ENCODE data around the gene STK17B. TPM values are rescaled to one million over a fixed set of nuclear protein-coding genes. Genes with fewer than 3 reads are reported as not detected.

The STK17B gene
- total RNA-seq, 1 donor from 2014 or later, result 89.3 TPM

DNA sequence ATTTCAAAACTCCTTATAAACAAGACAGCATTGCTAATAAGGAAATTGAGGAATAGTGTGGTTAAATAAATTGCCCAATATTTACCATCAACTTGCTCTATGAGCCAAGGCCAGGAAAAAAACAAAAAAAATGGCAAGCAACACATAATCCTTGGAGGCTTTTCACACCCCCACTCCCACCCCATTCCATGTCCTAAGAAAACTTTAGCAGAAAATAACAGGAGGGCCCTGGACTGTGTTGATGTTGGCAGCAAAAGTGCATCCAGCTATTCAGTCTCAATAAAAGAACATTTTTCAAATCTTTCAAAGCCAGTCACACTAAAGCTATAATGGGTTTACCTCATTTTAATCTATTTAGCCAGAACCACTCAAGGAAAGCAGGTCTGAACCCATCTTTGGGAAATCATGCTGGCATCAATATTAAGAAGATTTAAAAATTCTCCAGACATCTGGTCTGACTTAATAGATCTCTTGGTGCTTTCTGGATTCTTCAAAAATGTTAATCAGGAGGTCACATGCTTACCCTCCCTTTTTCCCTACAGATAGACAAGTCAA is 34.6 kb upstream of the STK17B start:
- Mint-ChIP-seq H3K4me3 (ENCODE audit: unreplicated experiment) (no peak overlapping the region), H3K9me3 (ENCODE audit: unreplicated experiment) (no peaks in the 10 kb centered on the region), H3K4me1 (ENCODE audit: unreplicated experiment) (peaks cover 6% of the 10 kb centered on the region), H3K27ac (ENCODE audit: unreplicated experiment) (peak overlapping the region; percentile 61), H3K36me3 (ENCODE audit: unreplicated experiment) (peaks cover 9% of the 10 kb centered on the region), H3K27me3 (ENCODE audit: unreplicated experiment) (no peaks in the 10 kb centered on the region)
- TF ChIP-seq, protein P1, sequence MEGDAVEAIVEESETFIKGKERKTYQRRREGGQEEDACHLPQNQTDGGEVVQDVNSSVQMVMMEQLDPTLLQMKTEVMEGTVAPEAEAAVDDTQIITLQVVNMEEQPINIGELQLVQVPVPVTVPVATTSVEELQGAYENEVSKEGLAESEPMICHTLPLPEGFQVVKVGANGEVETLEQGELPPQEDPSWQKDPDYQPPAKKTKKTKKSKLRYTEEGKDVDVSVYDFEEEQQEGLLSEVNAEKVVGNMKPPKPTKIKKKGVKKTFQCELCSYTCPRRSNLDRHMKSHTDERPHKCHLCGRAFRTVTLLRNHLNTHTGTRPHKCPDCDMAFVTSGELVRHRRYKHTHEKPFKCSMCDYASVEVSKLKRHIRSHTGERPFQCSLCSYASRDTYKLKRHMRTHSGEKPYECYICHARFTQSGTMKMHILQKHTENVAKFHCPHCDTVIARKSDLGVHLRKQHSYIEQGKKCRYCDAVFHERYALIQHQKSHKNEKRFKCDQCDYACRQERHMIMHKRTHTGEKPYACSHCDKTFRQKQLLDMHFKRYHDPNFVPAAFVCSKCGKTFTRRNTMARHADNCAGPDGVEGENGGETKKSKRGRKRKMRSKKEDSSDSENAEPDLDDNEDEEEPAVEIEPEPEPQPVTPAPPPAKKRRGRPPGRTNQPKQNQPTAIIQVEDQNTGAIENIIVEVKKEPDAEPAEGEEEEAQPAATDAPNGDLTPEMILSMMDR (IDR thresholded peaks at IDR 0.05), result no peak
- no peak for DNase-seq (ENCODE audit: extremely low spot score, unreplicated experiment)

DNA sequence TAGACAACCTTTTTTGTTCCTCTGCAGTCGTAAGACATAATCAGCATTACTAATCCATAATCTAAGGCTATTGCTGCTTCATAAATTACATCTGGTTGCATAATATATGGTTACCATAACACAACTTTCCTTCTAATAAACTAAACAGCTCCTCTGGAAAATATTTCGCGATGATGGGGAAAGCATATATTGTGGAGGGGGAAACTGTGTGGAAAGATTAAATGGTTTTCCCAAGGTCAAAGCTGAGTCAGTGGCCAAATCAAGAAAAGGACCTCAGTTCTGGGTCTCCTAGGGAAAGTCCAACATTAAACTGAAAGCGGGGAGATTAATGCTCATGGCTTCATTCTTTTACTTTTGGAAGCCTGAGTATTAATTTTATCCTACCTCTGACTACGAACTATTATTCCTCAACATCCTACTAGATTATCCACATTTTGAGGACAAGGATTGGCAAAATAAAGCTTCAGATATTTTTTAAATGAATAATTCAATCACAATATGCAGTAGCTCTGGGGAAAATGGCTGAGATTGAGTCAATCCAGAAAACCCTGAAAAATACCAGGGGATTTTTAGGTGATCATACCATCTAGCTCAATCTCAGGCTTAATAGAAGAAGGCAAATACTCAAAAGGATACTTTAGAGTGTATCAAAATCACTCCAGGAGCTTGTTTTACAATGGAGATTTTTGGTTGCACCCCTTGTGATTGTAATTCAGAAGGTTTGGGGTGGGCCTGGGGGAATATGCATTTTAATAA is 33.8 kb upstream of the STK17B start:
- TF ChIP-seq, protein P1 (IDR thresholded peaks at IDR 0.05), result no peak
- no peak overlapping the region for H3K4me3 Mint-ChIP-seq (ENCODE audit: unreplicated experiment)
- peaks cover 11% of the 10 kb centered on the region for H3K36me3 Mint-ChIP-seq (ENCODE audit: unreplicated experiment)
- H3K27me3 Mint-ChIP-seq (ENCODE audit: unreplicated experiment), result no peaks in the 10 kb centered on the region
- DNase-seq (ENCODE audit: extremely low spot score, unreplicated experiment), result no peak
- peaks cover 5% of the 10 kb centered on the region for H3K4me1 Mint-ChIP-seq (ENCODE audit: unreplicated experiment)
- H3K27ac Mint-ChIP-seq (ENCODE audit: unreplicated experiment), result peak overlapping the region; percentile 61
- no peaks in the 10 kb centered on the region for H3K9me3 Mint-ChIP-seq (ENCODE audit: unreplicated experiment)

- Mint-ChIP-seq H3K27ac (ENCODE audit: unreplicated experiment) (no peak overlapping the region), H3K27me3 (ENCODE audit: unreplicated experiment) (no peaks in the 10 kb centered on the region), H3K4me1 (ENCODE audit: unreplicated experiment) (no peaks in the 10 kb centered on the region), H3K9me3 (ENCODE audit: unreplicated experiment) (no peaks in the 10 kb centered on the region), H3K4me3 (ENCODE audit: unreplicated experiment) (no peak overlapping the region), H3K36me3 (ENCODE audit: unreplicated experiment) (peaks cover 12% of the 10 kb centered on the region)
- DNase-seq (ENCODE audit: extremely low spot score, unreplicated experiment), result no peak
- TF ChIP-seq, protein P1 (IDR thresholded peaks at IDR 0.05), result no peak
These were observed 30.0 kb upstream of the STK17B start for GRCh38 chr2:196201229-196202009.

DNA sequence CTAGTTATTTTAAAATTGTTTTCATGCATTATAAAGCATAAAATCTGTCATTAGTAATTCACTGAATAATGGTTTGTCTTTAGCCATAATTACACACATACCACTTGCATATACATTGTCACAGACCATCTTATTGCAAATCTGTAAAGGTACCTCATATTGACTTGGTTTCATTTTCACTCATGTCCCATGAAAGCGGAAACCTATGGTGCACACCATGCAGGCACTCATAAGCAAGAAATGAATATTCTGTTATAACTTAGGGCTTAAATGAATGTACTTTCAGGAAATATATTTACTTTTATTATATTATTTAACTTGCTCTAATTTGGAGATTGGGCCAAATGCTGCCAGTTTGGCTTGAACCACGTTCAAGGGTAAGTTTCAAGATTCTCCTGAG is 29.2 kb upstream of the STK17B start:
- H3K4me1 Mint-ChIP-seq (ENCODE audit: unreplicated experiment), result no peaks in the 10 kb centered on the region
- H3K9me3 Mint-ChIP-seq (ENCODE audit: unreplicated experiment), result no peaks in the 10 kb centered on the region
- H3K27ac Mint-ChIP-seq (ENCODE audit: unreplicated experiment), result no peak overlapping the region
- no peak overlapping the region for H3K4me3 Mint-ChIP-seq (ENCODE audit: unreplicated experiment)
- TF ChIP-seq, protein P1 (IDR thresholded peaks at IDR 0.05), result no peak
- H3K27me3 Mint-ChIP-seq (ENCODE audit: unreplicated experiment), result no peaks in the 10 kb centered on the region
- no peak for DNase-seq (ENCODE audit: extremely low spot score, unreplicated experiment)
- peaks cover 16% of the 10 kb centered on the region for H3K36me3 Mint-ChIP-seq (ENCODE audit: unreplicated experiment)

DNA sequence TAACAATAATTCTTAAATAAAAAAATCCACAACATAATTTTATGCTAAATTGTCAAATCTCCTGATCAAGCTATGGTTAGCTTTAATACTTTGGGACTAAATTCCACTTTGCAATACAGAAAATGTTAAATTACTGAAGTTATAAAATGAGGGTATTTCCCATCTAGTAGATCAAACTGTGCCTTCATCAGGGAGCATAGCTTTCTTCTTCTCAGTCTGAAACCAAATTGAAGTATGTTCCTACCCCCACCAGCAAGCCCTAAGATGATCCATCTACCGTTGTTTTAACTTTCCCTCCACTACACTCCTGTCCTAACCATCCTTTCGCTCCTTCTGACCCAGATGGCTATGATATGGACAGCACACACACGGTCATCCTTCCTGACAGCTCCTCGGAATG is 24.4 kb upstream of the STK17B start:
- Mint-ChIP-seq H3K9me3 (ENCODE audit: unreplicated experiment) (no peaks in the 10 kb centered on the region), H3K4me3 (ENCODE audit: unreplicated experiment) (no peak overlapping the region), H3K4me1 (ENCODE audit: unreplicated experiment) (no peaks in the 10 kb centered on the region), H3K36me3 (ENCODE audit: unreplicated experiment) (peaks cover 9% of the 10 kb centered on the region), H3K27ac (ENCODE audit: unreplicated experiment) (no peak overlapping the region), H3K27me3 (ENCODE audit: unreplicated experiment) (no peaks in the 10 kb centered on the region)
- no peak for DNase-seq (ENCODE audit: extremely low spot score, unreplicated experiment)
- TF ChIP-seq, protein P1 (IDR thresholded peaks at IDR 0.05), result no peak
